A549 (cell line): Measurements from ENCODE around the gene SSH2. TPM values are rescaled to one million over a fixed set of nuclear protein-coding genes. Genes with fewer than 3 reads are reported as not detected.

ENCODE experiments used
- ATAC-seq, 2 experiments: fragments of 200-7000 bp in 1 of 2; fragments of >200 bp in 1 of 2; cut with Nextera tagmentation in 1 of 2; cut with Tn5 transposase in 1 of 2; 3 replicates each; pipeline versions ENCODE4 v1.8.0 to v1.9.1; 2018 to 2020; ENCODE audit warnings: mild to moderate bottlenecking in 1 of 2, moderate library complexity in 1 of 2
- CTCF ChIA-PET: fragments of 300-600 bp; sonication (Branson Sonifier 250); formaldehyde crosslinking; extraction: SDS; loops from one replicate; lab custom pipeline; 2021; ENCODE audit warnings: antibody characterized with exemption, inconsistent platforms; lab: Yijun Ruan, JAX
- POLR2A ChIA-PET: fragments of 350-600 bp; formaldehyde crosslinking; extraction: SDS; loops from one replicate; lab custom pipeline; 2021; ENCODE audit warnings: antibody characterized with exemption, inconsistent platforms; lab: Yijun Ruan, JAX
- DNase-seq, 2 experiments: peaks; one replicate each; pipeline versions ENCODE4 v3.0.0 to v3.0.0-alpha.2; 2011 to 2016; ENCODE audit warnings: low read depth in 1 of 2, low spot score in 1 of 2
- FAIRE-seq: peaks from 2 replicates; lab custom pipeline; 2011; peaks lifted over from hg19 to GRCh38; lab: Jason Lieb, UNC
- H3K27ac ChIP-seq, 2 experiments: fragments of >200 bp; sonication (Bioruptor Twin); formaldehyde crosslinking; 3 replicates each; pipeline ENCODE4 v1.5.1; 2016 to 2017
- H3K4me1 ChIP-seq: fragments of >200 bp; sonication (Bioruptor Twin); formaldehyde crosslinking; 3 replicates; pipeline ENCODE4 v1.6.1; 2016
- H3K4me2 ChIP-seq: fragments of >200 bp; sonication (Bioruptor Twin); formaldehyde crosslinking; 3 replicates; pipeline ENCODE4 v1.6.1; 2016
- H3K4me3 ChIP-seq: fragments of >200 bp; sonication (Bioruptor Twin); formaldehyde crosslinking; 3 replicates; pipeline ENCODE4 v1.5.1; 2016
- H3K9me3 ChIP-seq: fragments of >200 bp; sonication (Bioruptor Twin); formaldehyde crosslinking; 3 replicates; pipeline ENCODE4 v1.6.1; 2016
- CBX2 ChIP-seq: fragments of 200-600 bp; sonication (generic); IDR thresholded peaks from 2 replicates; pipeline ENCODE4 v1.6.1; 2016; ENCODE audit warnings: low read depth, mild to moderate bottlenecking, borderline replicate concordance
- CEBPB ChIP-seq, 2 experiments: fragments of >200 bp in 1 of 2; sonication (Bioruptor Twin) in 1 of 2; formaldehyde crosslinking in 1 of 2; IDR thresholded peaks; 2 replicates each; pipeline ENCODE4 v1.6.1; 2012 to 2016
- CHD2 ChIP-seq: fragments of 150-350 bp; IDR thresholded peaks from 2 replicates; pipeline ENCODE4 v1.6.1; 2014; ENCODE audit warnings: low read length; ENCODE audit not compliant: partially characterized antibody
- CHD4 ChIP-seq: fragments of 200-600 bp; sonication (generic); IDR thresholded peaks from 2 replicates; pipeline ENCODE4 v1.6.1; 2016; ENCODE audit warnings: antibody characterized with exemption, mild to moderate bottlenecking, borderline replicate concordance
- EHMT2 ChIP-seq: fragments of 200-600 bp; sonication (generic); IDR thresholded peaks from 2 replicates; pipeline ENCODE4 v1.6.1; 2016; ENCODE audit warnings: antibody characterized with exemption, low read depth, mild to moderate bottlenecking, moderate library complexity
- ELK1 ChIP-seq: fragments of 150-350 bp; IDR thresholded peaks from 2 replicates; pipeline ENCODE4 v1.6.1; 2014; ENCODE audit warnings: low read depth, mild to moderate bottlenecking, low read length
- EP300 ChIP-seq, 2 experiments: fragments of >200 bp; sonication (Bioruptor Twin); formaldehyde crosslinking; IDR thresholded peaks; 2 replicates in 1 of 2; 3 replicates in 1 of 2; pipeline ENCODE4 v1.6.1; 2016 to 2017
- HDAC2 ChIP-seq: fragments of 200-600 bp; sonication (generic); IDR thresholded peaks from 2 replicates; pipeline ENCODE4 v1.6.1; 2016
- HMGXB4 ChIP-seq: fragments of 250-450 bp; sonication (Bioruptor Pico); IDR thresholded peaks from 2 replicates; pipeline ENCODE4 v1.5.0; 2021; ENCODE audit warnings: mild to moderate bottlenecking, moderate library complexity, borderline replicate concordance
- JUN ChIP-seq, 2 experiments: fragments of >200 bp; sonication (Bioruptor Twin); formaldehyde crosslinking; IDR thresholded peaks; 2 replicates in 1 of 2; 3 replicates in 1 of 2; pipeline ENCODE4 v1.6.1; 2016 to 2017
- MAX ChIP-seq: IDR thresholded peaks from 2 replicates; pipeline ENCODE4 v1.6.1; 2012
- MAZ ChIP-seq: fragments of 150-350 bp; IDR thresholded peaks from 2 replicates; pipeline ENCODE4 v1.6.1; 2014; ENCODE audit warnings: antibody characterized with exemption, low read depth, low read length, borderline replicate concordance
- MYC ChIP-seq: IDR thresholded peaks from 2 replicates; pipeline ENCODE4 v1.6.1; 2012; ENCODE audit warnings: mild to moderate bottlenecking, inconsistent platforms, low read length, improper control_type of control experiment, borderline replicate concordance
- POLR2A ChIP-seq: IDR thresholded peaks from 2 replicates; pipeline ENCODE4 v1.6.1; 2012; ENCODE audit warnings: mild to moderate bottlenecking, low read length
- RAD21 ChIP-seq, 2 experiments: fragments of >200 bp in 1 of 2; sonication (Bioruptor Twin) in 1 of 2; formaldehyde crosslinking in 1 of 2; IDR thresholded peaks in 1 of 2; conservative IDR thresholded peaks in 1 of 2; 2 replicates in 1 of 2; 3 replicates in 1 of 2; pipeline ENCODE4 v1.6.1; 2012 to 2018; ENCODE audit warnings: inconsistent platforms in 1 of 2
- RARB ChIP-seq: fragments of 250-450 bp; sonication (Bioruptor Pico); IDR thresholded peaks from 2 replicates; pipeline ENCODE4 v1.8.0; 2021; ENCODE audit warnings: mild to moderate bottlenecking, moderate library complexity
- REST ChIP-seq: fragments of 200-600 bp; sonication (generic); IDR thresholded peaks from 2 replicates; pipeline ENCODE4 v1.6.1; 2016; ENCODE audit warnings: antibody characterized with exemption, mild to moderate bottlenecking, moderate library complexity
- SREBF2 ChIP-seq: fragments of 450-650 bp; IDR thresholded peaks from 2 replicates; pipeline ENCODE4 v1.6.1; 2014; ENCODE audit warnings: mild to moderate bottlenecking, moderate library complexity
- TFCP2L1 ChIP-seq: fragments of 250-450 bp; sonication (Bioruptor Pico); IDR thresholded peaks from 2 replicates; pipeline ENCODE4 v1.5.0; 2021; ENCODE audit warnings: mild to moderate bottlenecking
- ZNF302 ChIP-seq: fragments of 250-450 bp; sonication (Bioruptor Pico); IDR thresholded peaks from 2 replicates; pipeline ENCODE4 v1.9.0; 2021; ENCODE audit warnings: inconsistent platforms, mild to moderate bottlenecking, moderate library complexity
- WGBS: methylation state at CpG from one replicate; pipeline ENCODE4 v1.1.6; 2017; ENCODE audit errors: missing lambda C conversion rate; 5-methylcytosine and 5-hydroxymethylcytosine counted together
- polyA plus RNA-seq, 4 experiments: library from polyadenylated mRNA; depleted of rRNA in 3 of 4; stranded (reverse); fragments of >200 nt; fragmentation: RNase III in 1 of 4; extraction: RNeasy Plus Mini Kit Qiagen cat#74134 plus additional on column Dnase treatment in 1 of 4; gene quantifications; 2 replicates in 3 of 4; 3 replicates in 1 of 4; pipeline ENCODE4 v1.2.3, GENCODE V29; 2011 to 2017
- TF ChIP-seq, protein P1 (sequence below): IDR thresholded peaks from 2 replicates; pipeline ENCODE4 v1.6.1; 2012
- TF ChIP-seq, protein P2 (sequence below): fragments of >200 bp; sonication (Bioruptor Twin); formaldehyde crosslinking; IDR thresholded peaks from 3 replicates; pipeline ENCODE4 v1.5.1; 2016

SSH2 gene
- polyA plus RNA-seq, 2 of the 4 experiments (the other 2 are of a cell fraction), result 20.7 to 24.5 TPM

GRCh38 chr17:29592850-29593551 lies 337.0 kb downstream of the SSH2 start, which contains the start of gene ANKRD13B:
Gene ANKRD13B, plus strand, starts transcription at chr17:29593132. Its CDS starts 490 bp downstream, at chr17:29593622.
- ATAC-seq, result peak in 1 of 2 experiments; percentile 9; a peak in 2 of 6 replicates
- peaks cover 41% of the 10 kb centered on the region for H3K4me1 ChIP-seq
- ChIA-PET CTCF (interaction anchor here (0.6 to 11.5 kb wide), 24 partner anchors 8 to 640 kb away, joined by 3 to 474 read pairs (median 4); partner anchors contain the start of genes ABHD15 and TP53I13), POLR2A (interaction anchor here (0.5 to 3.0 kb wide), 8 partner anchors 9 to 642 kb away, joined by 3 to 21 read pairs (median 4); partner anchors contain the start of genes ABHD15, NUFIP2, PHF12 and TP53I13)
- H3K9me3 ChIP-seq, result no peaks in the 10 kb centered on the region
- peak in 1 of 2 experiments; percentile 66 for DNase-seq
- no peak for FAIRE-seq
- peak within 1 kb of the TSS; percentile 95 to 96 for H3K27ac ChIP-seq
- H3K4me2 ChIP-seq, result peak within 1 kb of the TSS; percentile 95
- H3K4me3 ChIP-seq, result peak within 1 kb of the TSS; percentile 82
- no peak for TF ChIP-seq ZNF302 (CRISPR knock-in tag)
- no peak for TF ChIP-seq EHMT2
- peak; percentile 34; the same call in 1 of the 2 replicates for TF ChIP-seq MAX
- TF ChIP-seq RARB (CRISPR knock-in tag), result no peak
- 0 out of 2 replicates have a peak, but pooled peaks have one; percentile 37 for TF ChIP-seq CHD4
- no peak for TF ChIP-seq EP300 (IDR thresholded peaks at IDR 0.05)
- TF ChIP-seq CBX2, result no peak
- peak; percentile 15; the same call in 1 of the 2 replicates for TF ChIP-seq POLR2A
- TF ChIP-seq CHD2, result no peak
- TF ChIP-seq REST, result peak; percentile 28; the same call in 1 of the 2 replicates
- TF ChIP-seq ELK1, result no peak
- 2% methylated on average over 12 of the region's 96 CpGs for WGBS

DNA sequence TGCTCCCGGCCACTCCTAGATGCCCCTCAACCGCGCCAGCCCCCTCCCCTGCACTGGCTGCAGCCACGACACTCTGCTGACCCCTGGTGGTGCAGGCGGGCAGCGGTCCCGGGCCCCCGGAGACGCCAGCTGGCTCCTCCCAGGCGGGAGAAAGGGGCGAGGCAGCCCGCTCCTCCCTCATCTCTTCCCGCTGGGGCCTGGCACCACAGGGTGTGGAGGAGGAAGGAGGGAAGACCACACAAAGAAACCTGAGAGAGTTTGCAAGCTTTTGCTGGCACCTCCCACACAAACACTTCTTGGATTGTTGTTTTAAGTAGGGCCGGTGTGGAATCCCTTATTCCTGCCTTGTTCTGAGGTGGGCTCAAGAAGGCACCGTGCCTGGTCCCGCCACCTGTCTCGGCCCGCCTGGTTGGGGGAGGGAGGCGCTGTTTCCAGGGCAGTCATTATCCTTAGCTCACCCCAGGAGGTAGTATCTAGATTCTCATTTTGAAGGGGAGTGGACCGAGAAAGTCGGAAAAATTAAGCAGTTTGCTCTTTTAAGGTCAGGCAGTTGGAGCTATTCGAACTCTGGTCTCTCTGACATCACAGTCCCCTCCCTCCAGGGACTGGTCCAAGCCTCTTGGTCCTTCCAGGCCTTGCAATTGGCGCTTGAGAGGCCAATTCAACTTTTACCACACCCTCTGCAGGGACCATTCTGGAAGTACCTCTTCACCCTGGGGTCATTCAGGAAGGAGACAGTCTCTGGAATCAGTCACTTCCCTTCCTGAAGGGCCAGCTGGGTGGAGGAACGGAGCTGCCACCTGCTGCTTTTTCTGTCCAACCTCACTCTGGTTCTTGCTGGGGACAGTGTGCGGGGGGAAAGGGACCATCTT lies 338.1 kb downstream of the SSH2 start:
- DNase-seq, result peak; percentile 95
- POLR2A ChIA-PET, result interaction anchor here (1.0 to 3.0 kb wide), 14 partner anchors 8 to 641 kb away, joined by 3 to 21 read pairs (median 4); partner anchors contain the start of genes ABHD15, CORO6, NUFIP2 and PHF12
- Histone ChIP-seq H3K4me1 (peaks cover 51% of the 10 kb centered on the region), H3K27ac (peak overlapping the region; percentile 95 to 96), H3K4me3 (peak overlapping the region; percentile 82), H3K9me3 (no peaks in the 10 kb centered on the region), H3K4me2 (peak overlapping the region; percentile 95)
- ATAC-seq, result peak; percentile 56 to 82
- 6% methylated on average over 25 of the region's 25 CpGs for WGBS
- CTCF ChIA-PET, result interaction anchor here (0.6 to 11.5 kb wide), 54 partner anchors 9 to 638 kb away, joined by 3 to 474 read pairs (median 4); partner anchors contain the start of genes ABHD15, EFCAB5, MYO18A and TP53I13
- peak; percentile 91 for FAIRE-seq
- TF ChIP-seq HDAC2 (no peak), RAD21 (conservative IDR thresholded peaks at IDR 0.05 in 1 of 2, IDR thresholded peaks at IDR 0.05 in 1 of 2) (peak; percentile 93 to 98), MAZ (peak; percentile 96; the same call in 1 of the 2 replicates), CEBPB (IDR thresholded peaks at IDR 0.05) (peak in 1 of 2 experiments; percentile 2; a peak in 1 of 4 replicates), MYC (peak; percentile 25), SREBF2 (no peak), JUN (IDR thresholded peaks at IDR 0.05) (peak in 1 of 2 experiments; percentile 2; a peak in 1 of 5 replicates), HMGXB4 (CRISPR knock-in tag) (0 out of 2 replicates have a peak, but pooled peaks have one; percentile 1), TFCP2L1 (CRISPR knock-in tag) (peak; percentile 63; the same call in 1 of the 2 replicates)
- TF ChIP-seq, protein P1, sequence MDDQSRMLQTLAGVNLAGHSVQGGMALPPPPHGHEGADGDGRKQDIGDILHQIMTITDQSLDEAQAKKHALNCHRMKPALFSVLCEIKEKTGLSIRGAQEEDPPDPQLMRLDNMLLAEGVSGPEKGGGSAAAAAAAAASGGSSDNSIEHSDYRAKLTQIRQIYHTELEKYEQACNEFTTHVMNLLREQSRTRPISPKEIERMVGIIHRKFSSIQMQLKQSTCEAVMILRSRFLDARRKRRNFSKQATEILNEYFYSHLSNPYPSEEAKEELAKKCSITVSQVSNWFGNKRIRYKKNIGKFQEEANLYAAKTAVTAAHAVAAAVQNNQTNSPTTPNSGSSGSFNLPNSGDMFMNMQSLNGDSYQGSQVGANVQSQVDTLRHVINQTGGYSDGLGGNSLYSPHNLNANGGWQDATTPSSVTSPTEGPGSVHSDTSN, result peak; percentile 54
- TF ChIP-seq, protein P2, sequence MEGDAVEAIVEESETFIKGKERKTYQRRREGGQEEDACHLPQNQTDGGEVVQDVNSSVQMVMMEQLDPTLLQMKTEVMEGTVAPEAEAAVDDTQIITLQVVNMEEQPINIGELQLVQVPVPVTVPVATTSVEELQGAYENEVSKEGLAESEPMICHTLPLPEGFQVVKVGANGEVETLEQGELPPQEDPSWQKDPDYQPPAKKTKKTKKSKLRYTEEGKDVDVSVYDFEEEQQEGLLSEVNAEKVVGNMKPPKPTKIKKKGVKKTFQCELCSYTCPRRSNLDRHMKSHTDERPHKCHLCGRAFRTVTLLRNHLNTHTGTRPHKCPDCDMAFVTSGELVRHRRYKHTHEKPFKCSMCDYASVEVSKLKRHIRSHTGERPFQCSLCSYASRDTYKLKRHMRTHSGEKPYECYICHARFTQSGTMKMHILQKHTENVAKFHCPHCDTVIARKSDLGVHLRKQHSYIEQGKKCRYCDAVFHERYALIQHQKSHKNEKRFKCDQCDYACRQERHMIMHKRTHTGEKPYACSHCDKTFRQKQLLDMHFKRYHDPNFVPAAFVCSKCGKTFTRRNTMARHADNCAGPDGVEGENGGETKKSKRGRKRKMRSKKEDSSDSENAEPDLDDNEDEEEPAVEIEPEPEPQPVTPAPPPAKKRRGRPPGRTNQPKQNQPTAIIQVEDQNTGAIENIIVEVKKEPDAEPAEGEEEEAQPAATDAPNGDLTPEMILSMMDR, result peak; percentile 99
